GM18517 (cell line): Measurements from ENCODE around the gene ZNF335.

Experiments
- ATAC-seq: cut with Tn5 transposase; IDR thresholded peaks from one replicate; pipeline ENCODE4 v1.9.1; 2021; ENCODE audit warnings: mild to moderate bottlenecking, moderate library complexity; ENCODE audit not compliant: unreplicated experiment

ZNF335 gene, protein sequence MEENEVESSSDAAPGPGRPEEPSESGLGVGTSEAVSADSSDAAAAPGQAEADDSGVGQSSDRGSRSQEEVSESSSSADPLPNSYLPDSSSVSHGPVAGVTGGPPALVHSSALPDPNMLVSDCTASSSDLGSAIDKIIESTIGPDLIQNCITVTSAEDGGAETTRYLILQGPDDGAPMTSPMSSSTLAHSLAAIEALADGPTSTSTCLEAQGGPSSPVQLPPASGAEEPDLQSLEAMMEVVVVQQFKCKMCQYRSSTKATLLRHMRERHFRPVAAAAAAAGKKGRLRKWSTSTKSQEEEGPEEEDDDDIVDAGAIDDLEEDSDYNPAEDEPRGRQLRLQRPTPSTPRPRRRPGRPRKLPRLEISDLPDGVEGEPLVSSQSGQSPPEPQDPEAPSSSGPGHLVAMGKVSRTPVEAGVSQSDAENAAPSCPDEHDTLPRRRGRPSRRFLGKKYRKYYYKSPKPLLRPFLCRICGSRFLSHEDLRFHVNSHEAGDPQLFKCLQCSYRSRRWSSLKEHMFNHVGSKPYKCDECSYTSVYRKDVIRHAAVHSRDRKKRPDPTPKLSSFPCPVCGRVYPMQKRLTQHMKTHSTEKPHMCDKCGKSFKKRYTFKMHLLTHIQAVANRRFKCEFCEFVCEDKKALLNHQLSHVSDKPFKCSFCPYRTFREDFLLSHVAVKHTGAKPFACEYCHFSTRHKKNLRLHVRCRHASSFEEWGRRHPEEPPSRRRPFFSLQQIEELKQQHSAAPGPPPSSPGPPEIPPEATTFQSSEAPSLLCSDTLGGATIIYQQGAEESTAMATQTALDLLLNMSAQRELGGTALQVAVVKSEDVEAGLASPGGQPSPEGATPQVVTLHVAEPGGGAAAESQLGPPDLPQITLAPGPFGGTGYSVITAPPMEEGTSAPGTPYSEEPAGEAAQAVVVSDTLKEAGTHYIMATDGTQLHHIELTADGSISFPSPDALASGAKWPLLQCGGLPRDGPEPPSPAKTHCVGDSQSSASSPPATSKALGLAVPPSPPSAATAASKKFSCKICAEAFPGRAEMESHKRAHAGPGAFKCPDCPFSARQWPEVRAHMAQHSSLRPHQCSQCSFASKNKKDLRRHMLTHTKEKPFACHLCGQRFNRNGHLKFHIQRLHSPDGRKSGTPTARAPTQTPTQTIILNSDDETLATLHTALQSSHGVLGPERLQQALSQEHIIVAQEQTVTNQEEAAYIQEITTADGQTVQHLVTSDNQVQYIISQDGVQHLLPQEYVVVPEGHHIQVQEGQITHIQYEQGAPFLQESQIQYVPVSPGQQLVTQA (N-terminal part only)

DNA sequence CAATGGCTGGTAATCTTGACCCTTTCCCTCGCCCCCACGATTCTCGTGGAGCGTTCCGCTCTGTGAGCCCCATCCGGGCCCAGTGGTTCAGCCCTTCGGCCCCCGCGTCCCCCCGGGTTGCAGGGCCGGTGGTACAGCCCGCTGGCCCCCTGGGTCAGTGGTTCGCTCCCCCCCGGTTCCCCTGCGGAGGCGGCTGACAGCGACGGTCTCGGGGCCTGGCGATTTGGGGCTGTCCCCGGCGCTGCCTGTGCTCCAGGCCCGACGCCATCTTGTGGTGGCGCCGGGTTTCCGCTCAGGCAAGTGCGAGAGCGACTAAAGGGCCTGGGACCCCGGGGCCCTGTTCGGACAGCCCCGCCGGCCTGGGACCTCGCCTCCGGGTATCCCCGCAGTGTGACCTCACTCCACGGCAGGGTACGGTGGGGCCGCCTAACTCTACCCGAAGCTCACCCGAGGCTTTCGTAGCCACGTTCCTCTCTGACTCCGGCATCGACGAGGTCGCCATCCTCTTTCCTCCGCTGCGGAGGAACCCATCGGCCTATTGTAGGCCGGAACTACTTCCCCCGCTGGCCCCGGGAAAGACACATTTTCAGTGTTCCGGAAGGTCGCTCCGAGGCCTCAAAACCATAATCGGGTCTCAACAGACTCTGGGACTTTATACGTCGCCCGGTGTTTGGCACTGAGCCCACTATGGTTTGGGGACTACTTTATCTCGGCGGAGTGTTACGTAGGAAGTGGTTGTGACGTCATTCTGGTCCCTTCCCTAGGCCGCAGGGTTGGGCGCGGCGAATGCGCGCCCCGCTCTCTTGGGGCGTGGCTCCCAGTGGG, at the start of gene ZNF335:
ZNF335 (minus strand) TSS at position 529 of the 825 bp plus-strand sequence. CDS start 793 bp downstream, outside the sequence.
- peak; percentile 64 for ATAC-seq

DNA sequence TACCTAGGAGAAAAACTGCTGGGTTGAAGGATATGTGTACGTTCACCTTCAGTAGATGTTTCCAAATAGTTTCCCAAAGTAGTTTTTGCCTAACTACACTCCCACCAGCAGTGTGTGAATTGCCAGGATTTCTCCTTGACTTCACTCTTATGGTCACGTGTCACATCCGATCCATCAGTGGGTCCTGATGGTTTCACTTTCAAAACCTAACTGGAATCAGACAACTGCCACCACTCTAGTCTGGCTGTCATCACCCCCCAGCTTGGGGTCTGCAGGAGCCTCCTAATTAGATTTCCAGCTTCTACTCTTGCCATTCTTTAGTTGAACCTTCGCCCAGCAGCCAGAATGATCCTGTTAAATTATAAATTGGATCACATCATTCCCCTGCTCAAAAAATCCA, 48.6 kb upstream of the ZNF335 start:
- ATAC-seq: no peak

DNA sequence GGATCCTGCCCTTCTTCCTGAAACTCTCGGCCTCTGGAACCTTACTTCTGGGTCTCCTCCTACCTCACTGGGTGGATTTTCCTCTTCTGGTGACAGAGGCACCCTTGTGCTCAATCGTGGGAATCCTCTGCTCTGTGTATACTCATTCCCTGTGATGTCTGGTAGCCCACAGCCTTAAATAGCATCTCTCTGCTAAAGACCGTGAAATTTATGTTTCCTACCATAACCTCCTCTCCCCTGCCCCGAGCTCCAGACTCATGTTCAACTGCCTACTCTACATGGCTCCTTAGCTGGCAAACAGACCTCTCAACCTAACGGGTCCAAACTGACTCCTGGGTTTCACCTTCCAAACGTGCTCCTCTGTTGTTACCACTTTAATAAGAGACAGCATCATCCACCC, 46.6 kb upstream of the ZNF335 start:
- ATAC-seq: no peak

DNA sequence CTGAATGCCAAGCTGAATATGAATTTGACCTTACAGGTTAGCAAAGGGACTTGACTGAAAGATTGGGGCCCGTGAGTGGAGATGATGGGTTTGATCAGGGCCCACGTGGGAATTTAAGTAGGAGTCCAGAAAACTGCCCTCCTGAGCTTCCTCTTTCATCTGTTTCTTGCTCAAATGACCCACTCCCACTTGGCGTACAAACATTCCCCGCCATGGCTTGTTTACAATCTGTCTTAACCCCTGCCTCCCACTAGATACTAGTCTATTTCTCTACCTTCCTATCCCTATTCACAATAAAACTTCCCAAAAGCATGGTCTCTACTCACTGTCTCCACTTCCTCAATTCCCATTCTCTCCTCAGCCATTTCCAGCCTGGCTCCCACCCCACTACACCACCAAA, 46.1 kb upstream of the ZNF335 start:
- ATAC-seq: no peak

DNA sequence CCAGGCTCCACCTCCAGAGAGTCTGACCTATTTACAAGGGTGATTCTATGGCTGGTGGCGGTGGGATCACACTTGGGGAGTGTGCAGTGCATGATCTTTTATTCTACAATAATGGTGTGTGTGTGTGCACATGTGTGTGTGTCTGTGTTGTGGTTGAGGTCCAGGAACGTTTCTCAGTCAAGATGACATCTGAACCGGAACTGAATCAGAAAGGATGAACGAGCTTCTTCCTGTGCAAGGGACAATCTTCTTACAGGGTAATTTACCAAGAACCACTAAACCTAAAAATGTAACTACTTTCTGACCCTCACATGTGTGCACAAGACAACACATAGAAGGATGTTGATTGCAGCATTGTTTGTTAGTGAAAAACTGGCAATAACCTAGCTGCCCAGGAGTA, 45.3 kb upstream of the ZNF335 start:
- no peak for ATAC-seq

DNA sequence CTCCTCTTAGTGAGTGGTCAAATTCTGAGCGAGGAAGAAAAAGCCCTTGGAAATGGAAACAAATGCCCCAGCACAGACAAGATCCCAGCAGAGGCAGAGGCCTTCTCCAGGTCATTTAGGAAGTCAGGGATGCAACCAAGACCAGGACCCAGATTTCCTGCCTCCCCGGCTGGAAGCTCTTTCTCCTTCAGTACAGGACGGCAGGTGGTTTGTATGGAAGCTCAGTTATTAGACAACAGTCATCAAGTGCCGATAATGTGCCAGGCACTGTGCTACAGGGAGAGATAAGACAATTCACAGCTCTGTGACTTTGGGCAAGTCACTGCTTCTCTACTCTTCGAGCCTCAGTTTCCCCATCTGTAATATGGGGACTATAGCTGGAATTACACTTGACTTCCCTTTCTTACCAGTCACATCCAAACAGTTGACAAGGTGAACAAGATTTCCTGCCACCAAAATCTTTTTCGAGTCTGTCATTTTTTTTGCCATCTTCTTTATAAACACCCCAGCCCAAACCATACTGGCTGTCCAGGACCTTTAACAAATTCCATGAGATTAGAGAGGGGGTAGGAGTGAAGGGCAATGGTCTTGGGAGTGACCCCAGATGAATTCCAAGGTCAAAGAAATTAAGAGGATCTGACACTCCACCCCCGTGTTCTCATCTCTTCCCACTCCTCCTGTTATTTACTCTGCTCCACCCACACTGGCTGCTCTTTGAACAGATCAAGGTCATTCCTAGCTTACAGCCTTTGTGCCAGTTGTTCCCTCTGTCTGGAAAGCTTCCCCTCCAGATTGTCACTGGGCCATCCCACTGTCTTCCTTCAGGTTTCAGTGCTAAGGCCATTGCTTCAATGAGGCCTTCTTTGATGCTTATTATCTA, 42.8 kb upstream of the ZNF335 start:
- no peak for ATAC-seq

DNA sequence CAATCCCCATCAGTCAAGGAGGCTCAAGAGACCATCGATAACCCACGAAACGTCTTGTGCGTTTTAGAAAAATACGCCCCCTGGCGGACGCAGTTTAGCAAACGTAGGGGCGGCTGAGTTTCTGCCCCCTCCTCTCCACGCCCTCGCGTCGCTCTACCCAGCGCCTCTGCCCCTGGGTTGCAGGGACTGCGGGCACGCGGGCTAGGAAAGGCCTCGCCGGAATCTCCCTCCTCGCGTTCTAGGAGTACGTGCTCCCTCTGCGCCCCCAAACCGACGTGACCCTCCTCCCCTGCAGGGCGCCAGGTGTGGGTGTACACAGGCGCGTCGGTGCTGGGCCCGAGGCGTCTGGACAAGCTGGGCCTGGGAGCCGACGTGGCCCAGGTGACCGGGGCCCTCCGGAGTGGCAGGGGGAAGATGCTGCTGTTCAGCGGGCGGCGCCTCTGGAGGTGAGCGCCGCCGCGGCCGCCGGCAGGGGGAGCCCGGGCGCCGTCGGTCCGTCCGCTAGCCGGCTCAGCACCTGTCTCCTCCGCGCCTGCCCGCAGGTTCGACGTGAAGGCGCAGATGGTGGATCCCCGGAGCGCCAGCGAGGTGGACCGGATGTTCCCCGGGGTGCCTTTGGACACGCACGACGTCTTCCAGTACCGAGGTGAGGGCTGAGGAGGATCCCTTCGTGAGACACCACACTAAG, 42.0 kb upstream of the ZNF335 start:
- ATAC-seq: no peak

DNA sequence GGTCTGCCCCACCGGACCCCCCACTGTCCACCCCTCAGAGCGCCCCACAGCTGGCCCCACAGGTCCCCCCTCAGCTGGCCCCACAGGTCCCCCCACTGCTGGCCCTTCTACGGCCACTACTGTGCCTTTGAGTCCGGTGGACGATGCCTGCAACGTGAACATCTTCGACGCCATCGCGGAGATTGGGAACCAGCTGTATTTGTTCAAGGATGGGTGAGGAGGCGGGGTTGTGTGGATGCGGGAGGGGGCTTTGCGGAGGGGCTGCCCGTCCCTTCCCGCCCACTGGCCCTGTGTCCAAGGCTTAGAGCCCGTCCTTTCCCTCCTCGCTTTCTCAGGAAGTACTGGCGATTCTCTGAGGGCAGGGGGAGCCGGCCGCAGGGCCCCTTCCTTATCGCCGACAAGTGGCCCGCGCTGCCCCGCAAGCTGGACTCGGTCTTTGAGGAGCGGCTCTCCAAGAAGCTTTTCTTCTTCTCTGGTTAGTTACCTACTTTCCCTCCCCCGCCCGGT, 41.4 kb upstream of the ZNF335 start:
- no peak for ATAC-seq

DNA sequence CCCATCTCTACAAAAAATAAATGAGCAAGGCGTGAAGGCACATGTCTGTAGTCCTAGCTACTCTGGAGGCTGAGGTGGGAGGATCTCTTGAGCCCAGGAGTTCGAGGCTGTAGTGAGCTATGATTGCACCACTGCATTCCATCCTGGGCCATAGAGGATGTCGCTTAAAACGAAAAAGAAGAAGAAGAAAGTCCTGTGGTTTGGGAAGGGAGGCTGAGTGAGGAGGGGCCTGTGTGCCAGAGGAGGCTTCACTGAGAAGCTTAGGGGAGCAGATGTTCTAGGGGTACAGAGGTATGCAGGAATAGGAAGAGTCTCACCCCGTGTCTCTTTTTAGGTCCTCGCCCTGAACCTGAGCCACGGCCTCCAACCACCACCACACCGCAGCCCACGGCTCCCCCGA, 40.9 kb upstream of the ZNF335 start:
- no peak for ATAC-seq

DNA sequence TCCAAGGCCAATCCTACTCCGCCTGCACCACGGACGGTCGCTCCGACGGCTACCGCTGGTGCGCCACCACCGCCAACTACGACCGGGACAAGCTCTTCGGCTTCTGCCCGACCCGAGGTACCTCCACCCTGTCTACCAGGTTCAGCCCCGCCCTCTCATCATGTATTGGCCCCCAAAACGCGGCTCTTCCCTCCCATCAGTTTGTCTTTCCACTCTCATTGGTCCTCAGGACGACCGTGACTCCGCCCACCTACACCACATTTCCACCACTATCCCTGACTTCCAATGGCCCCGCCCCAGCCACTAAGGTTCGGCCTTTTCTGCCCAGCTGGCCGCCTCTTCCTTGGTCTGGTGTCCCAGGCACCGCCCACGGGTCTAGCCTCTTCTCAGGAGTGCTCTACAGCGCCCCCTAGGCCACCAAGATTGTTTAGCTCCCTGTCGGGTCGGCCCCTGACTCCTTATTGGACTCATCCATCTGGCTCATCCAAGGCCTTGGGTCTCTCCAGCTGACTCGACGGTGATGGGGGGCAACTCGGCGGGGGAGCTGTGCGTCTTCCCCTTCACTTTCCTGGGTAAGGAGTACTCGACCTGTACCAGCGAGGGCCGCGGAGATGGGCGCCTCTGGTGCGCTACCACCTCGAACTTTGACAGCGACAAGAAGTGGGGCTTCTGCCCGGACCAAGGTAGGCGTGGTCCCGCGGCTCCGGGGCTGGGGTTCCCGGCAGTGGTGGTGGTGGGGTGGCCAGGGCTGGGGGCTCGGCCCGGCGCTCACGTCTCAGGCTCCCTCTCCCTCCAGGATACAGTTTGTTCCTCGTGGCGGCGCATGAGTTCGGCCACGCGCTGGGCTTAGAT, 39.9 kb upstream of the ZNF335 start:
- no peak for ATAC-seq

DNA sequence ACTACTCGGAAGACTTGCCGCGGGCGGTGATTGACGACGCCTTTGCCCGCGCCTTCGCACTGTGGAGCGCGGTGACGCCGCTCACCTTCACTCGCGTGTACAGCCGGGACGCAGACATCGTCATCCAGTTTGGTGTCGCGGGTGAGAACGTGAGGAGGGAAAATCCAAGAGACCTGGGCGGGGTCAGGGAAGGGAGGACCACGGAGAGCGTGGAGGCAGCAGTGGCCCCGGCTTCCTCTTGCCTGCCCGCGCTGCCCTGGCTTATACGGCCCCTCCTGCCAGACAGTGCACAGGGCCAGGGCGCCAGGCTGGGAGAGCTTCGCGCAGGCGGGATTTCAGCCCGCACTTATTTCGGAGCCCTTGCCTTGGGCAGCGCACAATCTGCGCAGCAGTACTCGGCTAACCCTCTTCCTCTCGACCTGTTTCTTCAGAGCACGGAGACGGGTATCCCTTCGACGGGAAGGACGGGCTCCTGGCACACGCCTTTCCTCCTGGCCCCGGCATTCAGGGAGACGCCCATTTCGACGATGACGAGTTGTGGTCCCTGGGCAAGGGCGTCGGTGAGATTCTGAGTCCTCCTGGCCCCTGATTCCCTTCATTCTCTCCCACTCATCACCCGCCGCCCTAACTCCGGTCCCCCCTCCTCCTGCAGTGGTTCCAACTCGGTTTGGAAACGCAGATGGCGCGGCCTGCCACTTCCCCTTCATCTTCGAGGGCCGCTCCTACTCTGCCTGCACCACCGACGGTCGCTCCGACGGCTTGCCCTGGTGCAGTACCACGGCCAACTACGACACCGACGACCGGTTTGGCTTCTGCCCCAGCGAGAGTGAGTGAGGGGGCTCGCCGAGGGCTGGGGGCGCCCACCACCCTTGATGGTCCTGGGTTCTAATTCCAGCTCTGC, 38.7 kb upstream of the ZNF335 start:
- ATAC-seq: no peak

DNA sequence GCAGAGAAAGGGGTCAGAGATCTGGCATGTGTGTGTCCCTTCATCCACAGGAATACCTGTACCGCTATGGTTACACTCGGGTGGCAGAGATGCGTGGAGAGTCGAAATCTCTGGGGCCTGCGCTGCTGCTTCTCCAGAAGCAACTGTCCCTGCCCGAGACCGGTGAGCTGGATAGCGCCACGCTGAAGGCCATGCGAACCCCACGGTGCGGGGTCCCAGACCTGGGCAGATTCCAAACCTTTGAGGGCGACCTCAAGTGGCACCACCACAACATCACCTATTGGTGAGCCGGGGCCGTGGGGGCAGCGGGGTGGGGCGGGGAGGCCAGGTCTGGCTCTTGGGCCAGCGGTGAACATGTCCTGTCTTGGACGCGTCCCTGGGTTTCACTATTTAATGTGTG, 37.8 kb upstream of the ZNF335 start:
- ATAC-seq: no peak

DNA sequence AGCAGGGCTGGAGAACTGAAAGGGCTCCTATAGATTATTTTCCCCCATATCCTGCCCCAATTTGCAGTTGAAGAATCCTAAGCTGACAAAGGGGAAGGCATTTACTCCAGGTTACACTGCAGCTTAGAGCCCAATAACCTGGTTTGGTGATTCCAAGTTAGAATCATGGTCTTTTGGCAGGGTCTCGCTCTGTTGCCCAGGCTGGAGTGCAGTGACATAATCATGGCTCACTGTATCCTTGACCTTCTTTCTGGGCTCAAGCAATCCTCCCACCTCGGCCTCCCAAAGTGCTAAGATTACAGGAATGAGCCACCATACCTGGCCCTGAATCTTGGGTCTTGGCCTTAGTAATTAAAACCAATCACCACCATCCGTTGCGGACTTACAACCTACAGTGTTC, 35.7 kb upstream of the ZNF335 start:
- no peak for ATAC-seq

DNA sequence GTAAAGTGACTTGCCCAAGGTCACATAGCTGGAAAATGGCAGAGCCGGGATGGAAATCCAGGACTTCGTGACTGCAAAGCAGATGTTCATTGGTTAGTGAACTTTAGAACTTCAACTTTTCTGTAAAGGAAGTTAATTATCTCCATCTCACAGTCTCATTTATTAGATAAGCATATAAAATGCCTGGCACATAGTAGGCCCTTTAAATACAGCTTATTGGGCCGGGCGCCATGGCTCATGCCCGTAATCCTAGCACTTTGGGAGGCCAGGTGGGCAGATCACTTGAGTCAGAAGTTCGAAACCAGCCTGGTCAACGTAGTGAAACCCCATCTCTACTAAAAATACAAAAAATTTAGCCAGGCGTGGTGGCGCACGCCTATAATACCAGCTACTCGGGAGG, 35.0 kb upstream of the ZNF335 start:
- no peak for ATAC-seq

DNA sequence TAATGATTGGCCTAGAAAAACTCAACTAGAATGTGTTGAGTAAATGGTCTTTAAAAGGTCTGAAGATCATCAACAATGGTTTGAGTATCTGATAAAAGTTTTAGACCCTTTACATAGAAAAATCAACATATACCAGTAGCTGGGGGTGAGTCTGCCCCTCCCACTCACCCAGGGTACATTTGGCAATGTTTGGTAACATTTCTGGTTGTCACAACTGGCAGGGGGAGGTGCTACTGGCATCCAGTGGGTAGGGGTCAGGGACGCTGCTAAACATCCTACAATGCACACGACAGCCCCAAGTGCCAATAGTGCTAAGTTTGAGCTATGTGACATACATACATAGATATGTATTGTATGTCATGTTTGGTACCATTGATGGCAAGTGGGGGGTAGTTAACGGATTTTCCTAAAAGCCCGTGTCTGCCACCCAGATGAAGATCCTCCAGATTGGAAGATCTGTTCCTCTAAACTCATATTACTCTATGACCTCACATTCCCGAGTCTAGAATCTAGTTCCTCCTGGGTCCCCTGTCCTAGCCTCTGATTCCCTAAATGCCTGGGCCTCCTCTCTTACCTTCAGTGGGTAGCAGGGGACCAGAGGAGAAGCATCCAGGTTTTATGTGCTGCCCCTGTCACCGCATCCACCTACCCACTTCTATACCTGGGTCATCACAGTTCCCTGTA, 34.2 kb upstream of the ZNF335 start:
- no peak for ATAC-seq

DNA sequence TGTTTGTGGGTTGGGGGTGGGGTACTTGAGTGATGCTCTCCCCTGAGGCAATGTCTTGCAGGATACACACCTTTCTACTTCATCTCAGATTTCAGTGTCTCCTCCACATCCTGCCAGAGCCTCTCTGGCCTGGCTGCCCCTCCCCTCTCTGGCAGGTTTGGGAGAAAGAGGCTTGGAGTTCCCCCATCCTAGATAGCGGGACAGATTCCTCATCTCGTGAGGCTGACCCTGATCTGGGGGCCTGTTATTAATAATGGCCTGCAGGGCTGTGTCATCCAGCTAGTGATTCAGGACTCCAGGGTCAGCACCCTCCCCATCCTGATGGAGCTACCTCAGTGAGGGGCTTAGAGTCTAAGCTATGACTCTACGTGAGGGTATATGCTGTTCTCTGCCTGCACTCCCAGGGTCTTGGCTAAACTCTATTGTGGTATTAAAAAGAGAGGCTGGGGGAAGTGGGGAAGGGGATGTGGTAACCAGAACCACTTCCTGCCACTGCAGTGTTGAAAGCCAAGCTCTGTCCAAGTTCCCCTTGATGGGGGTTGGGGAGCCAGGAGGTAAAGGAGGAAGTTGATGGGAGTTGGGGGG, 33.0 kb upstream of the ZNF335 start:
- ATAC-seq: no peak
